HG02870 (cell line): Measurements from ENCODE around the gene PCSK7.

Experiments used
- ATAC-seq: cut with Tn5 transposase; IDR thresholded peaks from one replicate; pipeline ENCODE4 v1.9.1; 2021; ENCODE audit warnings: mild to moderate bottlenecking, moderate library complexity; ENCODE audit not compliant: unreplicated experiment

The PCSK7 gene

DNA sequence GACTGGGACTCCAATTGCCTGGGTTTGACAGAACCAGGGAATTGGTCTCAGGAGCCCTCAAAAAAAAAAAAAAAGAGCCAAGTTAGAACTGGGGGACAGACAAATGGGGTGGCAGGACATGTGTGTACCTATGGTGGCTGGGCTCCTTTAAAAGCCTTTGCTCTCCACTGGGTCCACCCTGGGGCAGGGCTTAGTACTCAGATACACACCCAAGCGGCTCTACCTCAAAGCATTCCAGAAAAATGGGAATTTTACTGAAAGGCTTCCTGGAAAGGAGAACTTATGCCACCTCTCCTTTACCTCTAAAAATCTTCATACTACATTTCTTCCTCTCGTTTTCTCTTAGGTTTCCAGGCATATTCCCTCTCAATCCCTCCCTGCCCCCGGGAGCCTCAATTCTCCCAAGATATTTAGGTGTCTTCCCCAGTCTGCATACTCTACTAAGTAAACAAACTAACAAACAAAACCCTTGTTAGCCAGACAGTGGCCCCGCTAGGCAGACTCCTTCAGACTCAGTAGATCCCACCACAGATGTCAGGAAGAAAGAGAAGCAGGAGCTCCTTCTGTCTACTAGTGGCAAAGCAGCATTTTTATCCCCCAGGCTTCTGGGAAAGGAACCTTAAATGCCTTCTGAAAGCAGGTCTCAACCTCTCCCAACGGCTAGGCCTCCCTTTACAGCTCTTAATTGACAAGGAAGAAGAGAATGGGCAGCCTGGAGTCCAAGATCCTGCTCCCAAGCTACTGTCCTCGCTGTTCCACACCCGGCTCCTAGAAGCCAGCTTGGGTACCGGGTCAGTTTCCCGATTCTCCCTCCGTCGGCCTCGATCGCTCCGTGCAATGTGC lies 653 bp downstream of the PCSK7 start:
- no peak for ATAC-seq

GRCh38 chr11:117230286-117230961 lies 1.4 kb downstream of the PCSK7 start:
- ATAC-seq: peak; percentile 33

GRCh38 chr11:117229931-117230285 lies 2.0 kb downstream of the PCSK7 start:
- no peak for ATAC-seq

DNA sequence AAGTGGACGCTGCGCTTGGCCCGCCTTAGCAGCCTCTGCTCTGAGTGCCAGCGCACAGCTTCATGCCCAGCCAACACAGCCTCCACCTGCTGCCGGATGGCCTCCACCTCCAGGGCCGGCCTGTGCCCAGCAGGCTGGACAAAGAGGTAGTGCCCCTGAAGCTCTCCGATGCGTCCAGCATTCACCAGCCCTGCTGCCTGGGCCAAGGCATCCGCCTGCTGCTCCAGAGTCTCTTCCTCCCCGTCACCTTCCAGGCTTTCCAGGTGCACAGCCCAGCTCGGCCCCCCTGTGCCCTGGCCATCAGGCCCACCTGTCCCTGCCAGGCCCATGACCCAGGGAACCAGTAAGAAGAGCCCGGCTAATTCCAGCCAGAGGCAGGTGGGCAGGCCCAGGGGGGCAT lies 2.5 kb downstream of the PCSK7 start:
- no peak for ATAC-seq

DNA sequence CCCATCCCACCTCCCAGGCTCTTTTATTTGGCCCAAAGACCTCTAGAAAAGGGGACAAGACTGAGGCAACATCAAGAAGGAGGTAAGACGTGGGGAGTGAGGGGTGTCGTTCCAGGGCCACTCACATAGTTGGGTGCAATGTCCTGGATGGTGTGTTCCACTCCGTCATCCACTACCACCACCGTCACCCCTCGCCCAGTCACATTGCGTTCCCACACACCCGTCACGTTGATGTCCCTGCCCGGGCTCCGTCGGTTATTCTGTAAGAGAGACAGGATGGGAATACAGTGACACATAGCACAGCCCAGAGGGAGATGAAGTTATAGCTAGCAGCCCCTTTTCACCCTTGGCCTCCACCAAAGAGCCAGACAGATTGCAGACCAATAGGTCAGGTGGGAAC lies 3.8 kb downstream of the PCSK7 start:
- no peak for ATAC-seq

DNA sequence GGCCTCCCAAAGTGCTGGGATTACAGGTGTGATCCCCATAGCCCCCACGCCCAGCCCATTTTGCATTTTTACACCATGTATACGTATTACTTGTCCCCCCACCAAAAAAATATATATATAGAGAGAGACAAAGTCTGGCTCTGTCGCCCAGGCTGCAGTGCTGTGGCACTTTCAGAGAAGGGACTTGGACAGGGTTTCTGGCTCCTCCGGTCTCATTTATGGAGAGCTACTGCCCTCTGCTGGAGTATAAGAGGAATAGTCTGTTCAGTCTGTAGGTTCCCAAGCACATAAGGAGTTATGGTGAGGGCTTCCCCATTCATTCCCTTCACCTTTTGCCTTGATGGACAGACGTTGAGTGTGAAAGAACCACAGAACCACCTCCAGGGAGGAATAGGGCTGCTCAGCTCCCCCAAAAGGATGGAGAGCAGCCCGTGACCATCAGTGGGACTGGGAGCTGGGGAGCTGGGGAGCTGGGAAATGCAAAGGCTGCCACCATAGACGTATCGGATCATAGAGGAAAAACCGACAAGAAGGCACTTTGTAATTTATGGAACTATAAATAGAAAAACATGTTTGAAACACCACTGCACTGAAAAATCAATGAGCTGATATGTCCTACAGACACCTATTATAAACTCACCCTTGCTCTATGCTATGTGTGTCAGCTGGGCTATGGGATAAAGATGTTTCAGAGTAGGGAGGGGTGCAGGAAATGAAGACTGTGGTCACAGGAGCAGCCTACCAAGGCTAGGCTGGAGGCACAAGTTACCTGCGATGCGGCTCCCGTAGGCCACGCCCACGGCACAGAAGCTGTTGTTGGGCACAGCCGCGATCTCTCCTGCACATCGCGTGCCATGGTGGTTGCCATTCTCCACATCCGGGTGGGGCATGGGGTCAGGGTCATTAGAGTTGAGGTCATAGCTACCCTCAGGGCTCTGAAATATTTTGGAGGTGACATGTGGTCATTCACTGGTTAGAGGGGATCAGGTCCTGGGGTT lies 5.2 kb downstream of the PCSK7 start:
- peak; percentile 51 for ATAC-seq

- no peak for ATAC-seq
Measured at GRCh38 chr11:117225553-117226170, 6.2 kb downstream of the PCSK7 start.

DNA sequence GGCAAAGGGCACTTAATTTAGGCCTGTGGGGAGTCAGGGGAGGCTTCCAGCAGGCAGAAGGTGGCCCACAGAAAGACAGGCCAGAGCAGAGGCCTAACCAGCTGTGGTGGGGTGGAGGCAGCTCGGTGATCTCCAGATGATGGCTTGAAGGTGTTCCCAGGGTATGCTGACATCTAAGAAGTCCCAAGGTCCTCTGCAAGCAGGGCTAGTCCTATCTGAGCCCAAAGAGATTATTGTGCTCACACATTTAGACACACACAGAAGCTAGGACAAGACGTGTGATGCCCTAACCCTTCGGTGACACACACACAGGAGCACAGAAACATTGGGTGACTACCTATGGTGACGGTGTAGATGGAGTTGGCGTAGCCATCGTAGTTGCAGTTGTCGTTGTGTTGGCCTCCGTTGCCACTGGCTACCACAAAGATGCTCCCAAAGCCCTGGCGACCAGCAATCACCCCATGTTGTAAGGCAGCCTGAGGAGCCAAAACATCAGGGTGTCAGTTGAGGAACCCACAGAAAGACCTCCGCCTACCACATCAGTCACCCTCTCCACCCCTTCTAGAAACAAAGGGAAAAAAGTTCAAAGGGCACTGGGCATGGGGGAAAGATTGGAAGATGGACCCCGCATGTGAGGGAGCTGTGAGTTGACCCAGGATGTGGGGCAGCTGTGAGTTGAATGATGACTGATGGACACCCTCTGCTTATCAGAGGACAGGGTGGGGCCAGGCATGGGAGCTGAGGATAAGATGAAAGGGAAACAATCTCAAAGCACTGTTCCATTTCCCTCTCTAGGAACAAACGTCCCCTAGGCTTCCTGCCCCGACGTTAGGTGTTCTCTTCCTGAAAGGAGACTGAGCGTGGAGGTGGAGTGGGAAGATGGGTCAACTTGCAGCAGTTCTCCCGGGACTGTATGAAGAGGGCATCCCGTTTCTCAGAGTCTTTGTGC lies 7.9 kb downstream of the PCSK7 start:
- no peak for ATAC-seq

- no peak for ATAC-seq
Measured at GRCh38 chr11:117222991-117223740, 8.7 kb downstream of the PCSK7 start.

DNA sequence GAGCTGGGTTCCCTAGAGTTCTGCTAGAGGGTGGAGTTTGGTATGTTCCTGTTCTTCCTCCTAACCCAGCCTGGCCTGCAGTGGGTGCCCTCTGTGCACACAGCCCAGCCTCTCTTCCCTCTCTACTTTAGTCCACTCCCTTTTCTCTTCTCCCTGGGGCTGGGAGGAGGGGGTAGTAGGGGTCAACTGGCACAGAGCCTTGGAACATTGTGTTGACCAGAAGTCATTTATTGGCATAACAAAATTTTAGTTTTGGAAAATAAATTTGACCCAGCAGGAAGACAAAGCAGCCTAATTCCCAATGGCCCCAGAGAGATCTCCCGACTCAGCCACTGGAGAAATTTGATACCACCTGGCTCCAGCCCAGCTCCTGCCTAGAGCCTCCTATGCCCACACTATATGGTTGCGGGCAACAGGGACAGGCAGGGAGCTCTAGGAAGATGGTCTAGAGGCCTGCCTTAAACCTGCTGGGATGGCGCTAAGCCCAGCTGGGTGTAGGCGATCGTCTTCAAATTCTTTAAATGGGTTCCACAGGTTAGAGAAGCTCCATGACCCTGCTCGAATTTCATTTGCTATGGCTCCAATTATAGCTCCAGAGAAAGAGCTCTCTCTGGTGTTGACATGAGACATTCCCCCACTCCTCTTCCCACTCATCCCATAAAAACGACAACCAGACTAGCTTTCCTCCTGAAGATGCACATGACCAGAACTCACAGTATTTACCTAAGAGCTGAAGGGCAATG lies 9.9 kb downstream of the PCSK7 start:
- ATAC-seq: no peak

- ATAC-seq: no peak
Measured at GRCh38 chr11:117220999-117221774, 10.7 kb downstream of the PCSK7 start.

GRCh38 chr11:117220568-117220967 lies 11.3 kb downstream of the PCSK7 start:
- ATAC-seq: no peak

DNA sequence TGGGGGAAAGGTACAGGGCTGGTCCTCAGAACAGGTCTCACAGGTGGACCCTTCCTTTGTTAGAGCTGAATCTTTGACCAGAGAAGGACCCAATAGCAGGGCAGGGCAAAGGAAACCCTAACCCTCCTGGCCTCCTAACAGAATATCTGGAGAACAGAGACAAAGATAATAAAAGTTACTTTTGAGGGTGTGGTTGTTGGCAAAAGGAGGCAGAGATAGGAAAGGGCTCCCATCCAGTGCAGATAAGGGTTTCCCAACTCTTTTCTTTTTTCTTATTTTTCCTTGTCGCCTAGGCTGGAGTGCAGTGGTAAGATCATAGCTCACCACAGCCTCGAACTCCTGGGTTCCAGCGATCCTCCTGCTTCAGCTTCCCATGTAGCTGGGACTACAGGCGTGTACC lies 11.9 kb downstream of the PCSK7 start:
- ATAC-seq: no peak

DNA sequence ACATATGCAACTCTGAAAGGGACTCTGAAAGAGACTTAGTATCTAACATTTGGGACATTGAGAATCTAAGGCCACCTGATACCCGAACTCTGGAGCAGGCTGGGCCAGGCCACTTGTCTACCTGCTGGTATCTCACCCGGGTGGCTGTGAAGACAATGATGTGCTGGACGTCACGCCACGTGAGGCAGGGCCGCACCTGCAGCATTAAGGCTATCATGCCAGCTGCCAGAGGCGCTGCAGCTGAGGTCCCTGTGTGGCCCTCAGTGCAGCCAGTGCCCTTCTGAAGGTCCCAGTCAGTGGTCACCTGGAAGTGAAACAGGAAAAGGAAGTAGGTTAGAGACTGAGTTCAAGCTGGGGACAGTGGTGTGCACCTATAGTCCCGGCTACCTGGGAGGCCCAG lies 12.4 kb downstream of the PCSK7 start:
- no peak for ATAC-seq

- no peak for ATAC-seq
Measured at GRCh38 chr11:117219001-117219400, 12.9 kb downstream of the PCSK7 start.

DNA sequence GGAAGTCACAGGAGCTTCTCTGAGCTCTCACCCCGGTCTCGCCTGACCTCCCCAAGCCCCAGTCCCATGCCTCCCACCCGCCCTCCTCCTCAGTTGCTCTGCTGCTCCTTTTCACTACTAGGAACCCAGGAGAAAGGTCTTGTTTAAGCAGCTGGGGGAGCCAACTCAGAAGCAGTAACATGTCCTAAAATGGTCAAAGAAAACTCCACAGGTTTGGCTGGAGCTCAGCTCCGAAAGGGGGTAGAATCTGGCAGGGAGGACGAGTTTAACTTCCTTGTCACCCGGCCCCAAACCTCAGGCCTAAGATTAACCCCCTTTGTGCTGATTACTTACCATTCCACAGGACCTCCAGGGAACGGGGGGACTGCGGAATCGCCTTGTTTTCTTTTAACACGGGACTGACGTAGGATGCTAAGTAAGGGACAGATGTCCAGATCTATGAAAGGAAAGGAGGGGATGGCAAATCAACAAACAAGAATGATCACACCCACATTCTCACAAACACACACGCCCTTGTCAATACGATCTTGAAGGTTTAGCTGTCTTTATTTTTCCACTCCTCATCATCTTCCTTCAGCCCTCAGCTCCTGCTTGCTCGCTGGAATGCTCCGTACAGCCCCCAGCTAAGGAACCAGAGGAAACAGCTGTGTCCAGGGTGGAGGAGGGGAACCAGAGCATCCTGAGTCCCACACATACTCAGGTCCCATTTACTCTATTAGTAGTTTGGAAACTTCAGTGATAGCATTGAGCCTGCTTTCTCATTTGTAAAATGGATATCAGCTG lies 13.5 kb downstream of the PCSK7 start:
- no peak for ATAC-seq
